SK-N-SH treated with all-trans-retinoic acid at 6 μM for 48 hours (cell line): ENCODE results near the gene RAB38.

Source experiments
- BACH2 ChIP-seq: fragments of 250-450 bp; sonication (Bioruptor Pico); IDR thresholded peaks from 2 replicates; pipeline ENCODE4 v1.9.0; 2021; ENCODE audit warnings: mild to moderate bottlenecking, borderline replicate concordance
- CSDC2 ChIP-seq: fragments of 250-450 bp; sonication (Bioruptor Pico); IDR thresholded peaks from 2 replicates; pipeline ENCODE4 v1.5.0; 2020; ENCODE audit warnings: mild to moderate bottlenecking, moderate library complexity
- OSR1 ChIP-seq: fragments of 250-450 bp; sonication (Bioruptor Pico); IDR thresholded peaks from 2 replicates; pipeline ENCODE4 v1.8.0; 2022; ENCODE audit warnings: moderate library complexity, mild to moderate bottlenecking, inconsistent platforms
- PPARA ChIP-seq: fragments of 250-450 bp; sonication (Bioruptor Pico); IDR thresholded peaks from 2 replicates; pipeline ENCODE4 v1.5.0; 2020; ENCODE audit warnings: mild to moderate bottlenecking, borderline replicate concordance
- RARB ChIP-seq: fragments of 250-450 bp; sonication (Bioruptor Pico); IDR thresholded peaks from 2 replicates; pipeline ENCODE4 v1.8.0; 2021; ENCODE audit warnings: mild to moderate bottlenecking, moderate library complexity
- ZFP3 ChIP-seq: fragments of 250-450 bp; sonication (Bioruptor Pico); IDR thresholded peaks from 2 replicates; pipeline ENCODE4 v1.5.0; 2020; ENCODE audit warnings: mild to moderate bottlenecking, moderate library complexity
- ZFP30 ChIP-seq: fragments of 450-650 bp; formaldehyde crosslinking; IDR thresholded peaks from 2 replicates; pipeline ENCODE4 v1.5.0; 2022; ENCODE audit warnings: mild to moderate bottlenecking, moderate library complexity
- ZNF565 ChIP-seq: fragments of 450-650 bp; formaldehyde crosslinking; conservative IDR thresholded peaks from 2 replicates; pipeline ENCODE4 v1.5.0; 2020; ENCODE audit warnings: low read depth, mild to moderate bottlenecking, moderate library complexity
- ZNF8 ChIP-seq: fragments of 450-650 bp; formaldehyde crosslinking; IDR thresholded peaks from 2 replicates; pipeline ENCODE4 v1.5.0; 2020; ENCODE audit warnings: mild to moderate bottlenecking, moderate library complexity
- TF ChIP-seq, protein P1 (sequence below): fragments of 250-450 bp; sonication (Bioruptor Pico); IDR thresholded peaks from 2 replicates; pipeline ENCODE4 v1.5.1; 2021; ENCODE audit warnings: mild to moderate bottlenecking, moderate library complexity
- TF ChIP-seq, protein P2 (sequence below): fragments of 250-450 bp; sonication (Bioruptor Pico); IDR thresholded peaks from 2 replicates; pipeline ENCODE4 v1.8.0; 2020; ENCODE audit warnings: mild to moderate bottlenecking, moderate library complexity, borderline replicate concordance

DNA sequence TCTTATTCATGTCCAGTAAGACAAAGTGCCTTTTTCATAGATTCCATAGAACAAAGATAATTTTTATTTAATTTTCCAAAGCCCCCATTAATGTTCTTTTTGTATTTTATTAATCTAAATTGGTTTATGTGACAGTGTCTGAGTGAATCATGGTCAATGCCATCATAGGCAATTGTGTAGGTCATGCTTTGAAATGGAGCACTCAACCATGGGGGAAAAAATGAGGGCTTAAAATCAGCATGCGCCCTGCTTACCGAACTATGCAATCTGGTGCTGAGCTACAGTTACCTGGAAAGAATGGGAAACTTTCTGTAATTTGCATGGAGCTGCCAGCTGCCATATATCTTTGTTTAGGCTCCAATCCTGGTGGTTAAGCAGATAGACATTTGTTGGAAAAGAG, 28.4 kb upstream of the RAB38 start:
- TF ChIP-seq ZNF565 (CRISPR knock-in tag) (no peak), OSR1 (CRISPR knock-in tag) (no peak), ZFP30 (CRISPR knock-in tag) (no peak), ZFP3 (no peak), BACH2 (CRISPR knock-in tag) (no peak), ZNF8 (CRISPR knock-in tag) (no peak), CSDC2 (CRISPR knock-in tag) (no peak), PPARA (CRISPR knock-in tag) (no peak), RARB (CRISPR knock-in tag) (no peak)
- TF ChIP-seq, protein P1, sequence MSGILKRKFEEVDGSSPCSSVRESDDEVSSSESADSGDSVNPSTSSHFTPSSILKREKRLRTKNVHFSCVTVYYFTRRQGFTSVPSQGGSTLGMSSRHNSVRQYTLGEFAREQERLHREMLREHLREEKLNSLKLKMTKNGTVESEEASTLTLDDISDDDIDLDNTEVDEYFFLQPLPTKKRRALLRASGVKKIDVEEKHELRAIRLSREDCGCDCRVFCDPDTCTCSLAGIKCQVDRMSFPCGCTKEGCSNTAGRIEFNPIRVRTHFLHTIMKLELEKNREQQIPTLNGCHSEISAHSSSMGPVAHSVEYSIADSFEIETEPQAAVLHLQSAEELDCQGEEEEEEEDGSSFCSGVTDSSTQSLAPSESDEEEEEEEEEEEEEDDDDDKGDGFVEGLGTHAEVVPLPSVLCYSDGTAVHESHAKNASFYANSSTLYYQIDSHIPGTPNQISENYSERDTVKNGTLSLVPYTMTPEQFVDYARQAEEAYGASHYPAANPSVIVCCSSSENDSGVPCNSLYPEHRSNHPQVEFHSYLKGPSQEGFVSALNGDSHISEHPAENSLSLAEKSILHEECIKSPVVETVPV (CRISPR knock-in tag), result no peak
- TF ChIP-seq, protein P2, sequence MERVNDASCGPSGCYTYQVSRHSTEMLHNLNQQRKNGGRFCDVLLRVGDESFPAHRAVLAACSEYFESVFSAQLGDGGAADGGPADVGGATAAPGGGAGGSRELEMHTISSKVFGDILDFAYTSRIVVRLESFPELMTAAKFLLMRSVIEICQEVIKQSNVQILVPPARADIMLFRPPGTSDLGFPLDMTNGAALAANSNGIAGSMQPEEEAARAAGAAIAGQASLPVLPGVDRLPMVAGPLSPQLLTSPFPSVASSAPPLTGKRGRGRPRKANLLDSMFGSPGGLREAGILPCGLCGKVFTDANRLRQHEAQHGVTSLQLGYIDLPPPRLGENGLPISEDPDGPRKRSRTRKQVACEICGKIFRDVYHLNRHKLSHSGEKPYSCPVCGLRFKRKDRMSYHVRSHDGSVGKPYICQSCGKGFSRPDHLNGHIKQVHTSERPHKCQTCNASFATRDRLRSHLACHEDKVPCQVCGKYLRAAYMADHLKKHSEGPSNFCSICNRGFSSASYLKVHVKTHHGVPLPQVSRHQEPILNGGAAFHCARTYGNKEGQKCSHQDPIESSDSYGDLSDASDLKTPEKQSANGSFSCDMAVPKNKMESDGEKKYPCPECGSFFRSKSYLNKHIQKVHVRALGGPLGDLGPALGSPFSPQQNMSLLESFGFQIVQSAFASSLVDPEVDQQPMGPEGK (CRISPR knock-in tag), result no peak
